PC-3 (cell line): ENCODE data around the gene ARHGEF16. TPM values are rescaled to one million over a fixed set of nuclear protein-coding genes. Genes with fewer than 3 reads are reported as not detected.

Source experiments
- ATAC-seq: fragments of 200-7000 bp; cut with Tn5 transposase; 2 replicates; pipeline ENCODE4 v1.9.1; 2020; ENCODE audit warnings: mild to moderate bottlenecking, moderate library complexity
- BruUV-seq: library from RNA; stranded (reverse); fragments of 400-500 nt; replicated peaks from 2 replicates; lab custom pipeline; 2021; lab: Mats Ljungman, UMichigan
- CTCF ChIA-PET: fragments of 300-600 bp; sonication (Branson Sonifier 250); formaldehyde crosslinking; loops from one replicate; lab custom pipeline; 2022; ENCODE audit warnings: antibody characterized with exemption; lab: Charles Lee
- POLR2A ChIA-PET: fragments of 300-600 bp; sonication (Branson Sonifier 250); formaldehyde crosslinking; loops from one replicate; lab custom pipeline; 2022; ENCODE audit warnings: antibody characterized with exemption; ENCODE audit not compliant: unreplicated experiment; lab: Charles Lee
- DNase-seq: peaks from one replicate; pipeline ENCODE4 v3.0.0-alpha.2; 2015
- H2AFZ ChIP-seq: fragments of 300-600 bp; sonication (generic); 2 replicates; pipeline ENCODE4 v1.6.0; 2016; ENCODE audit warnings: antibody characterized with exemption, low read length
- H3F3A ChIP-seq: fragments of 300-600 bp; sonication (generic); one replicate; pipeline ENCODE4 v1.6.0; 2017; ENCODE audit warnings: antibody characterized with exemption, low read length, control low read depth, mild to moderate bottlenecking; ENCODE audit not compliant: unreplicated experiment
- H3K27ac ChIP-seq: fragments of 300-600 bp; sonication (generic); 2 replicates; pipeline ENCODE4 v1.5.1; 2016; ENCODE audit warnings: mild to moderate bottlenecking, low read length
- H3K27me3 ChIP-seq: fragments of 300-600 bp; sonication (generic); 2 replicates; pipeline ENCODE4 v1.6.1; 2016; ENCODE audit warnings: low read length, mixed read lengths
- H3K36me3 ChIP-seq: fragments of 300-600 bp; sonication (generic); 2 replicates; pipeline ENCODE4 v1.6.1; 2016; ENCODE audit warnings: low read depth, mixed run types, low read length, mixed read lengths
- H3K4me1 ChIP-seq: fragments of 300-600 bp; sonication (generic); 2 replicates; pipeline ENCODE4 v1.5.1; 2016; ENCODE audit warnings: low read length; ENCODE audit not compliant: insufficient read depth
- H3K4me2 ChIP-seq: fragments of 300-600 bp; sonication (generic); 2 replicates; pipeline ENCODE4 v1.6.0; 2016; ENCODE audit warnings: low read length
- H3K4me3 ChIP-seq: fragments of 300-600 bp; sonication (generic); 2 replicates; pipeline ENCODE4 v1.5.1; 2016; ENCODE audit warnings: mild to moderate bottlenecking, low read length, mixed read lengths
- H3K79me2 ChIP-seq: fragments of 300-600 bp; sonication (generic); 2 replicates; pipeline ENCODE4 v1.6.1; 2017; ENCODE audit warnings: low read length, mixed read lengths
- H3K9ac ChIP-seq: fragments of 300-600 bp; sonication (generic); 2 replicates; pipeline ENCODE4 v1.6.0; 2016; ENCODE audit warnings: mild to moderate bottlenecking, low read length
- H3K9me2 ChIP-seq: fragments of 300-600 bp; sonication (generic); replicated peaks from 2 replicates; pipeline ENCODE4 v1.6.1; 2016; ENCODE audit warnings: mixed run types, low read length, mixed read lengths
- H3K9me3 ChIP-seq: fragments of 300-600 bp; sonication (generic); 2 replicates; pipeline ENCODE4 v1.6.1; 2016; ENCODE audit warnings: low read length, mixed read lengths
- H4K20me1 ChIP-seq: fragments of 300-600 bp; sonication (generic); 2 replicates; pipeline ENCODE4 v1.6.1; 2016; ENCODE audit warnings: low read length, mixed read lengths
- CTCF ChIP-seq: fragments of 300-600 bp; sonication (generic); conservative IDR thresholded peaks from 2 replicates; pipeline ENCODE4 v1.5.1; 2017; ENCODE audit warnings: antibody characterized with exemption, low read depth, mild to moderate bottlenecking, low read length
- EZH2 ChIP-seq: fragments of 300-600 bp; sonication (generic); IDR thresholded peaks from one replicate; pipeline ENCODE4 v1.6.1; 2017; ENCODE audit warnings: antibody characterized with exemption, mild to moderate bottlenecking, low read length; ENCODE audit not compliant: unreplicated experiment
- EZH2phosphoT487 ChIP-seq: fragments of 300-600 bp; sonication (generic); IDR thresholded peaks from 2 replicates; pipeline ENCODE4 v1.6.1; 2018; ENCODE audit warnings: mild to moderate bottlenecking, antibody characterized with exemption, low read length, borderline replicate concordance
- intact Hi-C: fragments of 100-400 bp; cut with micrococcal nuclease; formaldehyde crosslinking; loops from 2 replicates; pipeline ENCODE4 v1.9.0; 2023
- total RNA-seq: library from RNA; depleted of rRNA; stranded (reverse); fragments of >200 nt; gene quantifications from 2 replicates; pipeline ENCODE4 v1.2.3, GENCODE V29; 2014

The ARHGEF16 gene
- total RNA-seq, 1 experiment from 2014 or later, result 54.3 TPM

DNA sequence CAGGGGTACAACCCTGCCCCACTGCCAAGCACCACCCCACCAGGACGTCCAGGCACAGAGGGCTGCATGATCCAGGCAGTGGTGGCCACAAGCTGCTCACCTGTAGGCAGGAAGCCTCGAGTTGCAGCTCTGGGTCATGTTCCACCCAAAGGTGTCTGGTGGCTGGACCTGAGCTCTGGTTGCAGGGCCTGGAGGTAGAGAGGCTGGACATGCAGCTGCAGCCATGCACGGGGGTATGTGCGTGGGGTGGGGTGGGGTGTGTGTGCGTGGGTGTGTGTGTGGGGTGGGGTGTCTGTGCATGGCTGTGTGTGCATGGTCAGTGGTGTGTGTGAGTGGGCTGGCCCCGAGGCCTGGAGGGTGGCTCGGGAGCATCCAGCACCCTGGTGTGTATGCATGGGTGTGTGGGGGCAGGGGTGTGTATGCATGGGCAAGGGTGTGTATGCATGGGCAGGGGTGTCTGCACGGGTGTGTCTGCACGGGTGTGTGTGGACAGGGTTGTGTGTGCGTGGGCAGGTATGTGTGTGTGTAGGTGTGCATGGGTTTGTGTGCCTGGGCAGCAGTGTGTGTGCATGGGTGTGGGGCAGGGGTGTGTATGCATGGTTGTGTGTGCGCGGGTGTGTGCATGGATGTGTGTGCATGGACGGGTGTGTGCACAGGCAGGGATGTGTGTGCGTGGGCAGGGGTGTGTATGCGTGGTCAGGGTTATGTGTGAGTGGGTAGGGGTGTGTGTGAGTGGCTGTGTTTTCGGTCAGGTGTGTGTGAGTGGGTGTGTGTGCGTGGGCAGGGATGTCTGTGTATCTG, 15.6 kb downstream of the ARHGEF16 start:
- Histone ChIP-seq H2AFZ (no peak overlapping the region), H3K9me3 (no peaks in the 10 kb centered on the region), H3K4me3 (no peak overlapping the region), H4K20me1 (no peaks in the 10 kb centered on the region), H3K9ac (no peak overlapping the region), H3K9me2 (no peaks in the 10 kb centered on the region), H3K79me2 (no peaks in the 10 kb centered on the region), H3K4me2 (no peak overlapping the region), H3K27ac (no peak overlapping the region), H3K4me1 (no peaks in the 10 kb centered on the region; the same call in 1 of the 2 replicates), H3F3A (no peaks in the 10 kb centered on the region), H3K36me3 (no peaks in the 10 kb centered on the region; the same call in 1 of the 2 replicates), H3K27me3 (no peaks in the 10 kb centered on the region)
- ChIA-PET POLR2A (no interaction called here), CTCF (no interaction called here)
- intact Hi-C loops, result no loop called here
- DNase-seq (no peak), ATAC-seq (no peak)
- no peak for TF ChIP-seq EZH2phosphoT487
- no peak for TF ChIP-seq CTCF
- no peak for TF ChIP-seq EZH2
- BruUV-seq, result no TSS peak

- Histone ChIP-seq H4K20me1 (no peaks in the 10 kb centered on the region), H3F3A (no peaks in the 10 kb centered on the region), H3K36me3 (no peaks in the 10 kb centered on the region; the same call in 1 of the 2 replicates), H3K79me2 (no peaks in the 10 kb centered on the region), H3K4me2 (no peak overlapping the region), H3K4me1 (no peaks in the 10 kb centered on the region; the same call in 1 of the 2 replicates), H3K27me3 (no peaks in the 10 kb centered on the region), H3K9me2 (no peaks in the 10 kb centered on the region), H3K4me3 (no peak overlapping the region), H3K9ac (no peak overlapping the region), H3K9me3 (no peaks in the 10 kb centered on the region), H3K27ac (no peak overlapping the region), H2AFZ (no peak overlapping the region)
- DNase-seq (no peak), ATAC-seq (peak; percentile 3; the same call in 1 of the 2 replicates)
- CTCF ChIA-PET, result interaction anchor here (2.1 kb wide), 1 partner anchor 18 kb away, joined by 15 read pairs; no protein-coding TSS in a partner anchor
- POLR2A ChIA-PET, result no interaction called here
- intact Hi-C loops, result no loop called here
- TF ChIP-seq EZH2phosphoT487 (no peak), EZH2 (no peak), CTCF (no peak)
- no TSS peak for BruUV-seq
These were observed 16.3 kb downstream of the ARHGEF16 start for GRCh38 chr1:3470650-3471355.
